SK-N-SH (cell line): ENCODE measurements around the gene HS6ST3.

ENCODE experiments used
- CHD2 ChIP-seq: fragments of 150-350 bp; IDR thresholded peaks from 2 replicates; pipeline ENCODE4 v1.6.1; 2018; ENCODE audit warnings: low read length; ENCODE audit not compliant: partially characterized antibody
- CTCF ChIP-seq: fragments of 200-600 bp; sonication (generic); IDR thresholded peaks from 2 replicates; pipeline ENCODE4 v1.6.1; 2017; ENCODE audit warnings: antibody characterized with exemption, mild to moderate bottlenecking, moderate library complexity
- EP300 ChIP-seq, 2 experiments: IDR thresholded peaks; 2 replicates each; pipeline versions ENCODE4 v1.4.0 to v1.6.1; 2012; ENCODE audit warnings: borderline replicate concordance in 1 of 2, low read depth in 1 of 2, low read length in 1 of 2
- EZH2phosphoT487 ChIP-seq: fragments of 200-600 bp; sonication (generic); IDR thresholded peaks from 2 replicates; pipeline ENCODE4 v1.6.1; 2017; ENCODE audit warnings: low read depth, mixed run types, mild to moderate bottlenecking, antibody characterized with exemption, moderate library complexity, borderline replicate concordance
- RFX5 ChIP-seq: IDR thresholded peaks from 2 replicates; pipeline ENCODE4 v1.6.1; 2012; ENCODE audit warnings: mild to moderate bottlenecking, improper control_type of control experiment, low read length
- RXRA ChIP-seq: IDR thresholded peaks from 2 replicates; pipeline ENCODE4 v1.4.0; 2012; ENCODE audit warnings: low read depth, mild to moderate bottlenecking, borderline replicate concordance
- TAF1 ChIP-seq: IDR thresholded peaks from 2 replicates; pipeline ENCODE4 v1.6.1; 2012; ENCODE audit warnings: low read depth, mild to moderate bottlenecking, low read length, moderate library complexity, borderline replicate concordance
- ZBTB33 ChIP-seq: IDR thresholded peaks from 2 replicates; pipeline ENCODE4 v1.4.0; 2012; ENCODE audit warnings: low read depth, borderline replicate concordance

- TF ChIP-seq CTCF = no peak
- no peak for TF ChIP-seq EZH2phosphoT487
- no peak for TF ChIP-seq CHD2
- no peak for TF ChIP-seq EP300 (IDR thresholded peaks at IDR 0.05; ENCODE audit: borderline replicate concordance in 1 of 2, low read depth in 1 of 2, low read length in 1 of 2)
- no peak for TF ChIP-seq ZBTB33
- TF ChIP-seq RFX5 = no peak
- TF ChIP-seq RXRA = no peak
- TF ChIP-seq TAF1 = no peak
Measured at GRCh38 chr13:96880419-96880818, 790.5 kb downstream of the HS6ST3 start.
